ENCODE data around the gene ACSM3.

DNA sequence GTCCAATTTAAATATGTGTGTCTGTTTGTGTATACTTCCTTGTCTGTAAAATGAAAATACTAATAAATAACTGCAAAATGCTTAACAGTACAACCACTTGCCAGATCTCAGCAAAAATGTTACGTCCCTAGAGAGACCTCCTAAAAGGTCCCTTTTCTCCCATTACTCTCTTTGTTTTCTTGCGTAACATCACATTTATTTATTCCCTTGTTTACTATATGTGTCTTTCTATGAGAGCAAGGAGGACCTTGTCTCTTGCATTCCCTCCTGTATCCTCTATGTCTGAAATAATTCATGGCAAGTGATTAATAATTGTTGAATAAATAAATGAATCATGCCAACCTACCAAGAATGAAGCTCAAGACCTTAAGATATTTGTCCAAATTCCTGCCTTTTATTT, 1.9 kb downstream of the ACSM3 start:
- TF ChIP-seq, protein P1, sequence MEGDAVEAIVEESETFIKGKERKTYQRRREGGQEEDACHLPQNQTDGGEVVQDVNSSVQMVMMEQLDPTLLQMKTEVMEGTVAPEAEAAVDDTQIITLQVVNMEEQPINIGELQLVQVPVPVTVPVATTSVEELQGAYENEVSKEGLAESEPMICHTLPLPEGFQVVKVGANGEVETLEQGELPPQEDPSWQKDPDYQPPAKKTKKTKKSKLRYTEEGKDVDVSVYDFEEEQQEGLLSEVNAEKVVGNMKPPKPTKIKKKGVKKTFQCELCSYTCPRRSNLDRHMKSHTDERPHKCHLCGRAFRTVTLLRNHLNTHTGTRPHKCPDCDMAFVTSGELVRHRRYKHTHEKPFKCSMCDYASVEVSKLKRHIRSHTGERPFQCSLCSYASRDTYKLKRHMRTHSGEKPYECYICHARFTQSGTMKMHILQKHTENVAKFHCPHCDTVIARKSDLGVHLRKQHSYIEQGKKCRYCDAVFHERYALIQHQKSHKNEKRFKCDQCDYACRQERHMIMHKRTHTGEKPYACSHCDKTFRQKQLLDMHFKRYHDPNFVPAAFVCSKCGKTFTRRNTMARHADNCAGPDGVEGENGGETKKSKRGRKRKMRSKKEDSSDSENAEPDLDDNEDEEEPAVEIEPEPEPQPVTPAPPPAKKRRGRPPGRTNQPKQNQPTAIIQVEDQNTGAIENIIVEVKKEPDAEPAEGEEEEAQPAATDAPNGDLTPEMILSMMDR (IDR thresholded peaks at IDR 0.05), result no peak
- no peak for TF ChIP-seq POLR2A (IDR thresholded peaks at IDR 0.05)

Measured in testis (tissue), 2 donors.